Colonic mucosa (tissue), 4 donors: ENCODE measurements around the gene ADRB1. TPM values are rescaled to one million over a fixed set of nuclear protein-coding genes. Genes with fewer than 3 reads are reported as not detected.

ENCODE experiments used
- DNase-seq: peaks from one replicate; pipeline ENCODE4 v3.0.0-alpha.2; 2020
- H3K27ac ChIP-seq: fragments of 200-600 bp; one replicate; pipeline ENCODE4 v1.8.0; 2021
- H3K27me3 ChIP-seq: fragments of 200-600 bp; one replicate; pipeline ENCODE4 v1.8.0; 2021
- H3K36me3 ChIP-seq: fragments of 200-600 bp; one replicate; pipeline ENCODE4 v1.8.0; 2021
- H3K4me1 ChIP-seq: fragments of 200-600 bp; one replicate; pipeline ENCODE4 v1.8.0; 2021; ENCODE audit warnings: mild to moderate bottlenecking
- H3K4me3 ChIP-seq: fragments of 200-600 bp; one replicate; pipeline ENCODE4 v1.8.0; 2021
- H3K9ac ChIP-seq, 2 donors: one replicate each; pipeline ENCODE4 v1.7.0; 2013; ENCODE audit warnings: control low read depth in 2 of 2, low read depth in 2 of 2, low read length in 2 of 2
- H3K9me3 ChIP-seq: fragments of 200-600 bp; one replicate; pipeline ENCODE4 v1.8.0; 2021
- intact Hi-C: fragments of 100-400 bp; cut with DNase I; formaldehyde crosslinking; loops from one replicate; pipeline ENCODE4 v1.14.1; 2022
- total RNA-seq, 2 donors: library from RNA; stranded (reverse); fragmentation: NEBNext Ultra II Directional in 1 of 2; extraction: Animal tissue kit (Norgen Biotek cat#: 25700) in 1 of 2; gene quantifications; one replicate each; pipeline ENCODE4 v1.2.1, GENCODE V29; 2021
- TF ChIP-seq, protein P1 (sequence below): fragments of 200-600 bp; IDR thresholded peaks from one replicate; pipeline ENCODE4 v1.8.0; 2022; ENCODE audit warnings: antibody characterized with exemption, mild to moderate bottlenecking
- donor health status: healthy.
- donor health status: DM: no; HTN: no; CAD: no.
- donor health status: DM: no; HTN: no; CAD: no.

ADRB1 gene
- total RNA-seq, 2 donors from 2014 or later = 0.59 to 0.85 TPM

DNA sequence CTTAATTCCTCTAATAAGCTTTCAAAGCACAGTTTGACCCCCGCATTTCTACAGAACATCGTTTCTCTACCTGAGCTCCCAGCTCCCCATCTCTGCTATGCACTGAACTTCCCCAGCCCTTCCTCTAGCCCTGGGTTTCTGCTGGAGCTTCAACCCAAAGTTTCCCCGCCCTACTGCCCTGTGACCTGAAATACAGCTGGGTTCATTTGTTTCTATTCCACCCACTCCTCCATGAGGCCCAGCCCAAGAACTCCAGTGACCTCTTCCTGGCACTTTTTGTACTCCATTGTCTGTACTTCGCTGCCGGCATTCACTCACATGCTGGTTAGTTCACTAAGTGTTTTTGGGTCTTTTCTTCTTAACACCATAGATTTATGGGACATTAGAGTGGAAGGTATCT, 35.8 kb downstream of the ADRB1 start:
- no peak for DNase-seq
- H3K36me3 ChIP-seq = no peaks in the 10 kb centered on the region
- intact Hi-C loops = no loop called here

DNA sequence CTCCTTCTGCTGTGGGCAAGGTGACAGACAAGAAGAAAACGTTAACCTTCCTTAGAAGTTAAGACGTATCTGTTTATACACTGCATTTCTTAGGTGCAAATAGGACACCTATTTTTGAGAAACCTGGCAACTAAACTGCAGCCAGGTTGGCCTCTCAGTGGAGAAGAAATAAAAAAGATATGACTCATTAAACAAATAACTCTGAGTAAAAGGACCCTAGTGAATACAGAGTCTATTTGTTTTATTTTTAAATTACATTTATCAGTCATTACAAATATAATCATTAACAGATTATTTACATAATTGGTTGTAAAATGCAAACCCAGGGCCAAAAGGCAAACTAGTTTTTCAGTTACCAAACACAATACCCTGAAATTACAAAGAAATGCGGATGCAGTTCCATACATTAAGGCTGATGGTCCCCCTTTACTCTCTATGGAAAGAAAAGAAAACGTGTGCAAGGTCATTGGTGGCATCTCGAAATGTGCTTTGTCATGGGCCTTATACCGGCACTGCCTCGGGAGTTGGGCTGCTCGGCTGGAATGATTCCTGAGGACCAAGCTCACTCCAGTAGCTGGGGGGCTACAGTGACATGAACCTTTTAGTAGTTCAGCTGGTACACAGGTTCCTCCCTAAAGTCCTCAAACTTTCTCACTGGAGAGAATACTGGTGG, 38.4 kb downstream of the ADRB1 start:
- no peaks in the 10 kb centered on the region for H3K4me1 ChIP-seq
- TF ChIP-seq, protein P1, sequence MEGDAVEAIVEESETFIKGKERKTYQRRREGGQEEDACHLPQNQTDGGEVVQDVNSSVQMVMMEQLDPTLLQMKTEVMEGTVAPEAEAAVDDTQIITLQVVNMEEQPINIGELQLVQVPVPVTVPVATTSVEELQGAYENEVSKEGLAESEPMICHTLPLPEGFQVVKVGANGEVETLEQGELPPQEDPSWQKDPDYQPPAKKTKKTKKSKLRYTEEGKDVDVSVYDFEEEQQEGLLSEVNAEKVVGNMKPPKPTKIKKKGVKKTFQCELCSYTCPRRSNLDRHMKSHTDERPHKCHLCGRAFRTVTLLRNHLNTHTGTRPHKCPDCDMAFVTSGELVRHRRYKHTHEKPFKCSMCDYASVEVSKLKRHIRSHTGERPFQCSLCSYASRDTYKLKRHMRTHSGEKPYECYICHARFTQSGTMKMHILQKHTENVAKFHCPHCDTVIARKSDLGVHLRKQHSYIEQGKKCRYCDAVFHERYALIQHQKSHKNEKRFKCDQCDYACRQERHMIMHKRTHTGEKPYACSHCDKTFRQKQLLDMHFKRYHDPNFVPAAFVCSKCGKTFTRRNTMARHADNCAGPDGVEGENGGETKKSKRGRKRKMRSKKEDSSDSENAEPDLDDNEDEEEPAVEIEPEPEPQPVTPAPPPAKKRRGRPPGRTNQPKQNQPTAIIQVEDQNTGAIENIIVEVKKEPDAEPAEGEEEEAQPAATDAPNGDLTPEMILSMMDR = no peak
- no peaks in the 10 kb centered on the region for H3K9me3 ChIP-seq
- intact Hi-C loops = no loop called here
- no peak for DNase-seq
- H3K27me3 ChIP-seq = no peaks in the 10 kb centered on the region
- H3K4me3 ChIP-seq = no peak overlapping the region
- no peak overlapping the region for H3K9ac ChIP-seq
- H3K36me3 ChIP-seq = no peaks in the 10 kb centered on the region
- no peak overlapping the region for H3K27ac ChIP-seq

More for the DNA sequence above, 35.8 kb downstream of the ADRB1 start:
- H3K4me1 ChIP-seq = no peaks in the 10 kb centered on the region
- no peak overlapping the region for H3K27ac ChIP-seq
- no peaks in the 10 kb centered on the region for H3K27me3 ChIP-seq
- H3K4me3 ChIP-seq = no peak overlapping the region
- no peak overlapping the region for H3K9ac ChIP-seq
- H3K9me3 ChIP-seq = no peaks in the 10 kb centered on the region
- TF ChIP-seq, protein P1 = no peak

- intact Hi-C loops = no loop called here
- DNase-seq = no peak
- no peak overlapping the region for H3K9ac ChIP-seq
- H3K9me3 ChIP-seq = no peaks in the 10 kb centered on the region
- no peaks in the 10 kb centered on the region for H3K36me3 ChIP-seq
- H3K27ac ChIP-seq = no peak overlapping the region
- TF ChIP-seq, protein P1 = no peak
- H3K4me1 ChIP-seq = no peaks in the 10 kb centered on the region
- H3K4me3 ChIP-seq = no peak overlapping the region
- no peaks in the 10 kb centered on the region for H3K27me3 ChIP-seq
Measured at GRCh38 chr10:114083040-114083439, 39.4 kb downstream of the ADRB1 start.

DNA sequence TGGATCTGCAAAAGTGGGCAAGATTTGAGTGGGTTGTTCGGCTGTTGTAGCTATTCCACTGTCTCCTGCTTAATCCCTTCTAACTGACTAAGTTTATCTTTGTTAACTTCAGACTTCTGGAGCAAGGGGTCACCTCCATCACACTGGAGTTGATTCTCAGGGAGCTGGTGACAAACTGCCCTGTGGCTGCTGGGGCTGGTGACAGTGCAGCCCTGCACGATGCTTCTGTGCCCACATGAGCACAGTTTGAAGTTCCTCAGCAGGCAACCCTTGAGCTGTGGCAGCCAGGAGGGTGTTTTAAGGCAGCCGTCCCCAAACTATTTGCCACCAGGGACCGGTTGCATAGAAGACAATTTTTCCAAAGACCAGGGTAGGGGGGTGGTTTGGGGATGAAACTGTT, 40.5 kb downstream of the ADRB1 start:
- Histone ChIP-seq H3K9me3 (no peaks in the 10 kb centered on the region), H3K27ac (no peak overlapping the region), H3K9ac (no peak overlapping the region), H3K4me3 (no peak overlapping the region), H3K27me3 (no peaks in the 10 kb centered on the region), H3K4me1 (no peaks in the 10 kb centered on the region), H3K36me3 (no peaks in the 10 kb centered on the region)
- intact Hi-C loops = no loop called here
- TF ChIP-seq, protein P1 = no peak
- no peak for DNase-seq

DNA sequence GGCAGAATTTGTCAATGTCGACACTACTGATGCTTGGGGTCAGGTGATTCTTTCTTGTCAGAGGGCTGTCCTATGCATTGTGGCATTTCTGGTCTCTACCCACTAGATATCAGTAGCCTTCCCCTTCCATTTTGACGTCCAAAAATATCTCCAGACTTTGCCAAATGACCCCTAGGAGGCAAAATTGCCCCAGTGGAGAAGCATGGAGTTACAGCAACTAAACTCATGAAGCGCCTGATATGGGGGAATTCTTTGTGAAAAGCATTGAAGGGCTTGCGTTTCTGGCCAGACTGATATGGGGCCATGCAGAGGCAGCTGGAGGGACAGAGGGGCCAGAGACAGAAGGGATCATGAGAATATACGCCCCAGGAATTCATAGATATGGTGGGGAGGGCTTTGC, 43.6 kb downstream of the ADRB1 start:
- no peaks in the 10 kb centered on the region for H3K4me1 ChIP-seq
- H3K4me3 ChIP-seq = no peak overlapping the region
- intact Hi-C loops = no loop called here
- TF ChIP-seq, protein P1 = no peak
- no peak for DNase-seq
- no peaks in the 10 kb centered on the region for H3K27me3 ChIP-seq
- H3K36me3 ChIP-seq = no peaks in the 10 kb centered on the region
- no peaks in the 10 kb centered on the region for H3K9me3 ChIP-seq
- no peak overlapping the region for H3K9ac ChIP-seq
- H3K27ac ChIP-seq = no peak overlapping the region
